HEK293T (cell line): ENCODE data around the gene PDZD7.

Source experiments
- ARNT ChIP-seq: fragments of 450-650 bp; IDR thresholded peaks from 2 replicates; pipeline ENCODE4 v1.6.1; 2017; ENCODE audit warnings: mild to moderate bottlenecking
- BHLHE40 ChIP-seq: fragments of 450-650 bp; IDR thresholded peaks from 2 replicates; pipeline ENCODE4 v1.6.1; 2016; ENCODE audit warnings: mild to moderate bottlenecking, moderate library complexity, borderline replicate concordance
- ELF4 ChIP-seq: fragments of 450-650 bp; IDR thresholded peaks from 2 replicates; pipeline ENCODE4 v1.6.1; 2017; ENCODE audit warnings: antibody characterized with exemption
- FOXA1 ChIP-seq: fragments of 450-650 bp; IDR thresholded peaks from 2 replicates; pipeline ENCODE4 v1.6.1; 2016; ENCODE audit warnings: mild to moderate bottlenecking
- FOXK2 ChIP-seq: fragments of 450-650 bp; IDR thresholded peaks from 2 replicates; pipeline ENCODE4 v1.6.1; 2016; ENCODE audit warnings: mild to moderate bottlenecking
- HDGF ChIP-seq: fragments of 450-650 bp; IDR thresholded peaks from 2 replicates; pipeline ENCODE4 v1.6.1; 2017; ENCODE audit warnings: antibody characterized with exemption, borderline replicate concordance
- L3MBTL2 ChIP-seq: fragments of 450-650 bp; conservative IDR thresholded peaks from 2 replicates; pipeline ENCODE4 v1.6.1; 2016; ENCODE audit warnings: mild to moderate bottlenecking
- NFRKB ChIP-seq: fragments of 450-650 bp; IDR thresholded peaks from 2 replicates; pipeline ENCODE4 v1.6.1; 2016; ENCODE audit warnings: mild to moderate bottlenecking, moderate library complexity
- PKNOX1 ChIP-seq: fragments of 450-650 bp; IDR thresholded peaks from 2 replicates; pipeline ENCODE4 v1.6.1; 2016
- SP1 ChIP-seq: fragments of 450-650 bp; IDR thresholded peaks from 2 replicates; pipeline ENCODE4 v1.6.1; 2017
- SUZ12 ChIP-seq: fragments of 450-650 bp; IDR thresholded peaks from 2 replicates; pipeline ENCODE4 v1.6.1; 2016; ENCODE audit warnings: mild to moderate bottlenecking
- ZNF384 ChIP-seq: fragments of 450-650 bp; IDR thresholded peaks from 2 replicates; pipeline ENCODE4 v1.6.1; 2016

- no peak for TF ChIP-seq FOXK2
- no peak for TF ChIP-seq SP1
- no peak for TF ChIP-seq PKNOX1
- no peak for TF ChIP-seq ELF4
- no peak for TF ChIP-seq NFRKB
- TF ChIP-seq L3MBTL2, result no peak
- no peak for TF ChIP-seq HDGF
- TF ChIP-seq SUZ12, result no peak
- TF ChIP-seq BHLHE40, result no peak
- TF ChIP-seq ZNF384, result no peak
- no peak for TF ChIP-seq FOXA1
- TF ChIP-seq ARNT, result no peak
Observed at GRCh38 chr10:101005361-101005760, 25.6 kb downstream of the PDZD7 start.
